Heart right ventricle (tissue), 16 donors: ENCODE measurements around the gene SAMMSON. TPM values are rescaled to one million over a fixed set of nuclear protein-coding genes. Genes with fewer than 3 reads are reported as not detected.

ENCODE experiments used
- ATAC-seq, 8 donors: fragments of 200-7000 bp; cut with Tn5 transposase; one replicate each; pipeline ENCODE4 v1.9.1; 2020; ENCODE audit warnings: mild to moderate bottlenecking in 8 of 8, moderate library complexity in 8 of 8, moderate number of reproducible peaks in 1 of 8
- DNase-seq, 2 donors: peaks; one replicate each; pipeline ENCODE4 v3.0.0-alpha.2; 2020
- H3K27ac ChIP-seq, 10 donors: fragments of 200-600 bp; sonication (generic) in 2 of 10; one replicate each; pipeline versions ENCODE4 v1.5.0 to v1.8.0; 2020 to 2022; ENCODE audit warnings: mild to moderate bottlenecking in 3 of 10
- H3K27me3 ChIP-seq, 7 donors: fragments of 200-600 bp; one replicate each; pipeline ENCODE4 v1.8.0; 2021 to 2022; ENCODE audit warnings: mild to moderate bottlenecking in 2 of 7
- H3K36me3 ChIP-seq, 9 donors: fragments of 200-600 bp; sonication (generic) in 1 of 9; one replicate each; pipeline versions ENCODE4 v1.5.0 to v1.8.0; 2020 to 2022; ENCODE audit warnings: mild to moderate bottlenecking in 2 of 9
- H3K4me1 ChIP-seq, 9 donors: fragments of 200-600 bp; sonication (generic) in 1 of 9; one replicate each; pipeline versions ENCODE4 v1.5.0 to v1.8.0; 2020 to 2022; ENCODE audit warnings: mild to moderate bottlenecking in 4 of 9
- H3K4me3 ChIP-seq, 10 donors: fragments of 200-600 bp; sonication (generic) in 2 of 10; one replicate each; pipeline versions ENCODE4 v1.5.0 to v1.8.0; 2020 to 2022; ENCODE audit warnings: mild to moderate bottlenecking in 7 of 10, moderate library complexity in 2 of 10
- H3K9me3 ChIP-seq, 11 donors: fragments of 200-600 bp in 10 of 11; sonication (generic) in 2 of 11; one replicate each; pipeline versions ENCODE4 v1.5.0 to v1.8.0; 2013 to 2022; ENCODE audit warnings: mild to moderate bottlenecking in 2 of 11, control low read depth in 1 of 11, moderate library complexity in 1 of 11
- CTCF ChIP-seq, 9 donors: fragments of 200-600 bp; sonication (generic) in 2 of 9; IDR thresholded peaks; one replicate each; pipeline versions ENCODE4 v1.5.0 to v1.8.0; 2021 to 2022; ENCODE audit warnings: antibody characterized with exemption in 9 of 9, mild to moderate bottlenecking in 5 of 9, moderate library complexity in 1 of 9
- WGBS, 2 donors: extraction: QIAGEN DNeasy Blood & Tissue Kit; methylation state at CpG; one replicate each; pipeline ENCODE4 v1.1.7; 2013; ENCODE audit warnings: inconsistent platforms in 1 of 2; 5-methylcytosine and 5-hydroxymethylcytosine counted together
- intact Hi-C, 10 donors: fragments of 100-400 bp; cut with DNase I; formaldehyde crosslinking; loops; one replicate each; pipeline versions ENCODE4 v1.11.1 to v1.14.2; 2022
- polyA plus RNA-seq, 2 donors: library from polyadenylated mRNA; stranded (reverse); fragments of 200-250 nt; gene quantifications; one replicate each; pipeline ENCODE4 v1.2.3, GENCODE V29; 2013
- total RNA-seq, 10 donors: library from RNA; stranded (reverse); fragmentation: NEBNext Ultra II Directional in 3 of 10; extraction: Animal tissue kit (Norgen Biotek cat#: 25700) in 3 of 10; gene quantifications; one replicate each; pipeline versions ENCODE4 v1.2.1 to v1.2.4, GENCODE V29; 2021 to 2023
- donor health status: Arrhythmogenic right ventricular cardiomyopathy.
- donor health status: ischemic (EF 13 %, LVEDD 7.1; RV severe dilation, severe dysfunction).
- donor health status: healthy with polysubstance abuse.
- donor health status: DM: no; HTN: yes; CAD: no.
- donor health status: DM: no; HTN: no; CAD: no.
- donor health status: ischemic (EF 25% LVEDD 6.9; RV normal size, moderate dysfunction).
- donor health status: ischemic (EF 25% LVEDD 5.7; RV mildly dilated, moderate dysfunction).
- donor health status: healthy.
- donor health status: DM: yes; HTN: yes; CAD: no.
- donor health status: Ischemic cardiomyopathy.
- donor health status: ischemic (EF 35%, LVEDD 5.7; RV mildly dilated, moderate dysfunction).
- donor health status: nonischemic (EF 11% LVEDD 7.7; RV severe dilation, severe dysfunction).
- donor health status: DM: yes; HTN: yes; CAD: no.
- donor health status: PGD.
- donor health status: ischemic (EF 29% LVEDD 5.4; RV normal size, mild dysfunction).
- donor health status: nonischemic (EF 23%, LVEDD 6.1; RV moderate dilation, normal function).

SAMMSON gene
- total and polyA plus RNA-seq, 12 donors = 0.32 TPM; not detected in 11

GRCh38 chr3:69987833-69988232, 11.7 kb upstream of the SAMMSON start:
- Histone ChIP-seq H3K9me3 (no peaks in the 10 kb centered on the region), H3K4me3 (no peak overlapping the region), H3K36me3 (no peaks in the 10 kb centered on the region), H3K27me3 (no peaks in the 10 kb centered on the region), H3K27ac (no peak overlapping the region), H3K4me1 (peaks cover 0 to 10% (median 0%) of the 10 kb centered on the region in 9 donors)
- intact Hi-C loops = no loop called here
- no peak for DNase-seq
- no peak for ATAC-seq
- no peak for TF ChIP-seq CTCF (IDR thresholded peaks at IDR 0.05)
- 67 to 75% methylated on average over 6 of the region's 6 CpGs for WGBS, 2 donors

- Histone ChIP-seq H3K36me3 (no peaks in the 10 kb centered on the region), H3K27ac (no peak overlapping the region), H3K27me3 (peaks cover 0 to 7% (median 0%) of the 10 kb centered on the region in 7 donors), H3K4me3 (no peak overlapping the region), H3K9me3 (no peaks in the 10 kb centered on the region), H3K4me1 (peaks cover 0 to 10% (median 0%) of the 10 kb centered on the region in 9 donors)
- DNase-seq (no peak), ATAC-seq (no peak)
- intact Hi-C loops = no loop called here
- TF ChIP-seq CTCF (IDR thresholded peaks at IDR 0.05) = no peak
- 90 to 91% methylated on average over 4 of the region's 4 CpGs for WGBS, 2 donors
These were observed 5.8 kb upstream of the SAMMSON start for GRCh38 chr3:69993757-69994156.

GRCh38 chr3:69994919-69995318, 4.6 kb upstream of the SAMMSON start:
- whole genome bisulfite sequencing, 2 donors = 78% methylated on average over 3 of the region's 3 CpGs
- TF ChIP-seq CTCF (IDR thresholded peaks at IDR 0.05) = no peak
- ATAC-seq (no peak), DNase-seq (no peak)
- Histone ChIP-seq H3K9me3 (no peaks in the 10 kb centered on the region), H3K36me3 (no peaks in the 10 kb centered on the region), H3K4me3 (no peak overlapping the region), H3K4me1 (peaks cover 0 to 10% (median 0%) of the 10 kb centered on the region in 9 donors), H3K27me3 (peaks cover 0 to 7% (median 0%) of the 10 kb centered on the region in 7 donors), H3K27ac (peak overlapping the region in 1 of 10 donors; percentile 54)
- intact Hi-C loops = no loop called here

- H3K27ac ChIP-seq = no peak overlapping the region
- no peak overlapping the region for H3K4me3 ChIP-seq
- ATAC-seq (no peak), DNase-seq (no peak)
- peaks cover 0 to 7% (median 0%) of the 10 kb centered on the region in 7 donors for H3K27me3 ChIP-seq
- H3K4me1 ChIP-seq = peaks cover 0 to 10% (median 0%) of the 10 kb centered on the region in 9 donors
- 39 to 54% methylated on average over 3 of the region's 3 CpGs for WGBS, 2 donors
- intact Hi-C loops = no loop called here
- no peaks in the 10 kb centered on the region for H3K36me3 ChIP-seq
- no peak for TF ChIP-seq CTCF (IDR thresholded peaks at IDR 0.05)
- peaks cover 0 to 4% (median 0%) of the 10 kb centered on the region in 11 donors for H3K9me3 ChIP-seq
These were observed 1.8 kb upstream of the SAMMSON start for GRCh38 chr3:69997631-69998307.
